OCI-LY3 (cell line): Measurements from ENCODE around the gene ARL6.

Source experiments
- H2AFZ ChIP-seq: fragments of 200-600, 300-600 bp; shearing (Covaris generic); 2 replicates; pipeline ENCODE4 v1.6.0; 2014; ENCODE audit warnings: antibody characterized with exemption, low read depth, low read length
- H3K27ac ChIP-seq: fragments of 200-600, 300-600 bp; sonication (generic); 2 replicates; pipeline ENCODE4 v1.5.1; 2014; ENCODE audit warnings: mild to moderate bottlenecking, low read length, moderate library complexity, mixed read lengths
- H3K27me3 ChIP-seq: fragments of 200-600, 300-600 bp; sonication (generic); 2 replicates; pipeline ENCODE4 v1.6.1; 2014; ENCODE audit warnings: low read depth, low read length, mixed read lengths
- H3K36me3 ChIP-seq: fragments of 200-600, 300-600 bp; sonication (generic); replicated peaks from 2 replicates; pipeline ENCODE3; 2014; ENCODE audit warnings: low read depth, low read length, mixed read lengths
- H3K4me1 ChIP-seq: fragments of 300-600, 200-600 bp; sonication (generic); 2 replicates; pipeline ENCODE4 v1.6.1; 2014; ENCODE audit warnings: low read length, mixed read lengths
- H3K4me2 ChIP-seq: fragments of 200-600, 300-600 bp; sonication (generic); 2 replicates; pipeline ENCODE4 v1.6.1; 2014; ENCODE audit warnings: low read length, mixed read lengths
- H3K4me3 ChIP-seq: fragments of 300-600, 200-600 bp; sonication (generic); 2 replicates; pipeline ENCODE4 v1.5.1; 2014; ENCODE audit warnings: antibody characterized with exemption, mild to moderate bottlenecking, low read length, moderate library complexity
- H3K79me2 ChIP-seq: fragments of 300-600, 200-600 bp; shearing (Covaris generic); 2 replicates; pipeline ENCODE4 v1.6.1; 2014; ENCODE audit warnings: mild to moderate bottlenecking, low read length, mixed read lengths
- H3K9ac ChIP-seq: fragments of 300-600, 200-600 bp; shearing (Covaris generic); 2 replicates; pipeline ENCODE4 v1.6.0; 2014; ENCODE audit warnings: mild to moderate bottlenecking, low read length, moderate library complexity
- H3K9me3 ChIP-seq: fragments of 200-600, 300-600 bp; shearing (Covaris generic); 2 replicates; pipeline ENCODE4 v1.6.1; 2014; ENCODE audit warnings: low read length, mixed read lengths; ENCODE audit not compliant: insufficient read depth
- H4K20me1 ChIP-seq: fragments of 200-600, 300-600 bp; sonication (generic); 2 replicates; pipeline ENCODE4 v1.6.1; 2016; ENCODE audit warnings: low read length, mixed read lengths; ENCODE audit not compliant: insufficient read depth
- CTCF ChIP-seq: fragments of 200-600, 300-600 bp; sonication (generic); IDR thresholded peaks from 2 replicates; pipeline ENCODE4 v1.5.1; 2014; ENCODE audit warnings: antibody characterized with exemption, low read length, low read depth
- EZH2phosphoT487 ChIP-seq: fragments of 200-600 bp; shearing (Covaris generic); IDR thresholded peaks from 2 replicates; pipeline ENCODE4 v1.6.1; 2018; ENCODE audit warnings: antibody characterized with exemption, mixed run types, low read depth

ARL6 gene

GRCh38 chr3:97820780-97821179, 56.2 kb downstream of the ARL6 start:
- H3K4me1 ChIP-seq: peaks cover 21% of the 10 kb centered on the region
- TF ChIP-seq CTCF (no peak), EZH2phosphoT487 (no peak)
- peak overlapping the region; percentile 93; the same call in 1 of the 2 replicates for H2AFZ ChIP-seq
- no peak overlapping the region for H3K27ac ChIP-seq
- peaks cover 2% of the 10 kb centered on the region for H4K20me1 ChIP-seq
- no peaks in the 10 kb centered on the region for H3K9me3 ChIP-seq
- H3K9ac ChIP-seq: peak overlapping the region; percentile 74
- peak overlapping the region; percentile 87 for H3K4me3 ChIP-seq
- H3K4me2 ChIP-seq: peak overlapping the region; percentile 95
- peaks cover 14% of the 10 kb centered on the region; the same call in 1 of the 2 replicates for H3K27me3 ChIP-seq
- no peaks in the 10 kb centered on the region for H3K36me3 ChIP-seq
- no peaks in the 10 kb centered on the region for H3K79me2 ChIP-seq

GRCh38 chr3:97821287-97821773, 56.8 kb downstream of the ARL6 start:
- peak overlapping the region; percentile 95 for H3K4me2 ChIP-seq
- peak overlapping the region; percentile 93 for H2AFZ ChIP-seq
- no peaks in the 10 kb centered on the region for H3K9me3 ChIP-seq
- H3K4me3 ChIP-seq: peak overlapping the region; percentile 87
- peaks cover 14% of the 10 kb centered on the region; the same call in 1 of the 2 replicates for H3K27me3 ChIP-seq
- peaks cover 2% of the 10 kb centered on the region for H4K20me1 ChIP-seq
- no peaks in the 10 kb centered on the region for H3K79me2 ChIP-seq
- H3K4me1 ChIP-seq: peaks cover 16% of the 10 kb centered on the region
- TF ChIP-seq CTCF (no peak), EZH2phosphoT487 (no peak)
- no peaks in the 10 kb centered on the region for H3K36me3 ChIP-seq
- H3K27ac ChIP-seq: peak overlapping the region; percentile 8; the same call in 1 of the 2 replicates
- H3K9ac ChIP-seq: peak overlapping the region; percentile 74

- peaks cover 14% of the 10 kb centered on the region; the same call in 1 of the 2 replicates for H3K27me3 ChIP-seq
- peak within 1 kb of the TSS; percentile 93 for H2AFZ ChIP-seq
- H3K36me3 ChIP-seq: no peaks in the 10 kb centered on the region
- peak within 1 kb of the TSS; percentile 8; the same call in 1 of the 2 replicates for H3K27ac ChIP-seq
- H3K9me3 ChIP-seq: no peaks in the 10 kb centered on the region
- H3K79me2 ChIP-seq: no peaks in the 10 kb centered on the region
- H3K4me3 ChIP-seq: peak within 1 kb of the TSS; percentile 87
- TF ChIP-seq EZH2phosphoT487: no peak
- peak; percentile 22 for TF ChIP-seq CTCF
- H4K20me1 ChIP-seq: peaks cover 2% of the 10 kb centered on the region
- peaks cover 16% of the 10 kb centered on the region for H3K4me1 ChIP-seq
- H3K9ac ChIP-seq: peak within 1 kb of the TSS; percentile 74
- H3K4me2 ChIP-seq: peak within 1 kb of the TSS; percentile 95
These were observed 57.3 kb downstream of the ARL6 start, which contains the start of gene CRYBG3 for GRCh38 chr3:97821774-97822358. TSS of gene CRYBG3 (plus strand) at chr3:97822011. CDS start at chr3:97822207, 196 bp downstream.

- peak overlapping the region; percentile 74 for H3K9ac ChIP-seq
- H3K27me3 ChIP-seq: peaks cover 14% of the 10 kb centered on the region; the same call in 1 of the 2 replicates
- H3K36me3 ChIP-seq: no peaks in the 10 kb centered on the region
- no peaks in the 10 kb centered on the region for H3K79me2 ChIP-seq
- H3K9me3 ChIP-seq: no peaks in the 10 kb centered on the region
- H3K4me2 ChIP-seq: peak overlapping the region; percentile 95
- TF ChIP-seq CTCF: no peak
- TF ChIP-seq EZH2phosphoT487: no peak
- no peak overlapping the region for H3K27ac ChIP-seq
- peaks cover 2% of the 10 kb centered on the region for H4K20me1 ChIP-seq
- peak overlapping the region; percentile 87 for H3K4me3 ChIP-seq
- peak overlapping the region; percentile 58 for H2AFZ ChIP-seq
- H3K4me1 ChIP-seq: peaks cover 16% of the 10 kb centered on the region
These were observed 57.8 kb downstream of the ARL6 start for GRCh38 chr3:97822359-97822775.
